HG03103 (cell line): Measurements from ENCODE around the gene VPS33B.

Source experiments
- ATAC-seq: cut with Tn5 transposase; IDR thresholded peaks from one replicate; pipeline ENCODE4 v1.9.1; 2021; ENCODE audit warnings: low read depth; ENCODE audit not compliant: unreplicated experiment

VPS33B gene

GRCh38 chr15:90953947-90954711, 68.3 kb downstream of the VPS33B start:
- ATAC-seq, result no peak

- no peak for ATAC-seq
Observed at GRCh38 chr15:90952901-90953677, 69.3 kb downstream of the VPS33B start.

- ATAC-seq, result no peak
Observed at GRCh38 chr15:90950676-90951075, 71.7 kb downstream of the VPS33B start.

GRCh38 chr15:90949979-90950675, 72.3 kb downstream of the VPS33B start:
- no peak for ATAC-seq
